ENCODE results near the gene TYROBP. TPM values are rescaled to one million over a fixed set of nuclear protein-coding genes. Genes with fewer than 3 reads are reported as not detected.

Gene TYROBP
- total RNA-seq, 1 donor from 2014 or later: 68.5 TPM

DNA sequence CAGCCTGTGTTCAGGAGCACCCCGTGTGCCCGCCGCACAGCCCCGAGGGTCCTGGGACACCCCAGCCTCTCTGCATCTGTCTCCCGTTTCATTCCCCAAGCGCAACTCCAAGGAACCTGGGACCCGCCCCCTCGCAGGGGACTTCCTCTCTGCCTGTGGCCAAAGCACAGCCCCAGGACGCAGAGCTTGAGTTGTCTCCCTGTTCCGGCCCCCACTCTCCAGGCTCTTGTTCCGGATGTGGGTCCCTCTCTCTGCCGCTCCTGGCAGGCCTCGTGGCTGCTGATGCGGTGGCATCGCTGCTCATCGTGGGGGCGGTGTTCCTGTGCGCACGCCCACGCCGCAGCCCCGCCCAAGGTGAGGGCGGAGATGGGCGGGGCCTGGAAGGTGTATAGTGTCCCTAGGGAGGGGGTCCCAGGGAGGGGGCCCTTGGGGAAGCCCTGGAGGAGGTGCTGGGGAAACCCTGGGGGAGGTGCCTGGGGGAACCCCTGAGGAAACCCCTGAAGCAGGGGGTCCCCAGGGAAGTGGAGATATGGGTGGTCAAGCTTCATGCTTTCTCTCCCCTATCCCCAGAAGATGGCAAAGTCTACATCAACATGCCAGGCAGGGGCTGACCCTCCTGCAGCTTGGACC is 4.4 kb downstream of the TYROBP start:
- intact Hi-C loops (cut with DNase I): no loop called here
- H3K4me1 ChIP-seq: peaks cover 28% of the 10 kb centered on the region
- no peaks in the 10 kb centered on the region for H3K27me3 ChIP-seq
- no peaks in the 10 kb centered on the region for H3K9me3 ChIP-seq
- peak in 1 of 2 donors; percentile 74 for TF ChIP-seq POLR2AphosphoS5 (IDR thresholded peaks at IDR 0.05; ENCODE audit: insufficient read depth in 1 of 2, low read depth in 1 of 2)
- TF ChIP-seq, protein P1, sequence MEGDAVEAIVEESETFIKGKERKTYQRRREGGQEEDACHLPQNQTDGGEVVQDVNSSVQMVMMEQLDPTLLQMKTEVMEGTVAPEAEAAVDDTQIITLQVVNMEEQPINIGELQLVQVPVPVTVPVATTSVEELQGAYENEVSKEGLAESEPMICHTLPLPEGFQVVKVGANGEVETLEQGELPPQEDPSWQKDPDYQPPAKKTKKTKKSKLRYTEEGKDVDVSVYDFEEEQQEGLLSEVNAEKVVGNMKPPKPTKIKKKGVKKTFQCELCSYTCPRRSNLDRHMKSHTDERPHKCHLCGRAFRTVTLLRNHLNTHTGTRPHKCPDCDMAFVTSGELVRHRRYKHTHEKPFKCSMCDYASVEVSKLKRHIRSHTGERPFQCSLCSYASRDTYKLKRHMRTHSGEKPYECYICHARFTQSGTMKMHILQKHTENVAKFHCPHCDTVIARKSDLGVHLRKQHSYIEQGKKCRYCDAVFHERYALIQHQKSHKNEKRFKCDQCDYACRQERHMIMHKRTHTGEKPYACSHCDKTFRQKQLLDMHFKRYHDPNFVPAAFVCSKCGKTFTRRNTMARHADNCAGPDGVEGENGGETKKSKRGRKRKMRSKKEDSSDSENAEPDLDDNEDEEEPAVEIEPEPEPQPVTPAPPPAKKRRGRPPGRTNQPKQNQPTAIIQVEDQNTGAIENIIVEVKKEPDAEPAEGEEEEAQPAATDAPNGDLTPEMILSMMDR (IDR thresholded peaks at IDR 0.05): no peak
- no peak for DNase-seq (ENCODE audit: extremely low spot score in 2 of 2)
- peak overlapping the region; percentile 36 for H3K27ac ChIP-seq
- peak overlapping the region; percentile 9 to 28 for H3K4me3 ChIP-seq
- no peaks in the 10 kb centered on the region for H3K36me3 ChIP-seq

DNA sequence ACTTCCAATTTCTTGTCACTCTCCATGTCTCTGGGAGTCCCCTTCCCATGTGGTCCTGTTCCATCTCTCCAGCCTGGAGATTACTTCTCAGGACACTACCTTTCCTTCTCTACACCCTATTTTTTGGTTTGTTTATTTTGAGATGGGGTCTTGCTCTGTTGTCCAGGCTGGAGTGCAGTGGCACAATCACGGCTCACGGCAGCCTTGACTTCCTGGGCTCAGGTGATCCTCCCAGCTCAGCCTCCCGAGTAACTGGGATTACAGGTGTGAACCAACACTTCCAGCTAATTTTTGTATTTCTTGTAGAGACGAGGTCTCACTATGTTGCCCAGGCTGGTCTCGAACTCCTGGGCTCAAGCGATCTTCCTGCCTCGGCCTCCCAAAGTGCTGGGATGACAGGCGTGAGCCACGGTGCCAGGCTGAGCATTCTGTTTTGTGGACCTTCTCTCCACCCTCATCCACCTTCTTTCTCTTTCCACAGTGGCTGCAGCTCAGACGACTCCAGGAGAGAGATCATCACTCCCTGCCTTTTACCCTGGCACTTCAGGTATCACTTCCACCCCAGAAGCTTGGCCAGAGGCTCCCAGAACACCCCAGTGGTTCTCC is 5.1 kb downstream of the TYROBP start:
- intact Hi-C loops (cut with DNase I): no loop called here
- no peaks in the 10 kb centered on the region for H3K36me3 ChIP-seq
- peak overlapping the region; percentile 9 to 28 for H3K4me3 ChIP-seq
- DNase-seq (ENCODE audit: extremely low spot score in 2 of 2): no peak
- no peaks in the 10 kb centered on the region for H3K9me3 ChIP-seq
- TF ChIP-seq POLR2A (IDR thresholded peaks at IDR 0.05) (no peak), POLR2AphosphoS5 (IDR thresholded peaks at IDR 0.05; ENCODE audit: insufficient read depth in 1 of 2, low read depth in 1 of 2) (no peak)
- TF ChIP-seq, protein P1 (IDR thresholded peaks at IDR 0.05): no peak
- H3K27ac ChIP-seq: peak overlapping the region; percentile 36
- H3K27me3 ChIP-seq: no peaks in the 10 kb centered on the region
- H3K4me1 ChIP-seq: peaks cover 35% of the 10 kb centered on the region

DNA sequence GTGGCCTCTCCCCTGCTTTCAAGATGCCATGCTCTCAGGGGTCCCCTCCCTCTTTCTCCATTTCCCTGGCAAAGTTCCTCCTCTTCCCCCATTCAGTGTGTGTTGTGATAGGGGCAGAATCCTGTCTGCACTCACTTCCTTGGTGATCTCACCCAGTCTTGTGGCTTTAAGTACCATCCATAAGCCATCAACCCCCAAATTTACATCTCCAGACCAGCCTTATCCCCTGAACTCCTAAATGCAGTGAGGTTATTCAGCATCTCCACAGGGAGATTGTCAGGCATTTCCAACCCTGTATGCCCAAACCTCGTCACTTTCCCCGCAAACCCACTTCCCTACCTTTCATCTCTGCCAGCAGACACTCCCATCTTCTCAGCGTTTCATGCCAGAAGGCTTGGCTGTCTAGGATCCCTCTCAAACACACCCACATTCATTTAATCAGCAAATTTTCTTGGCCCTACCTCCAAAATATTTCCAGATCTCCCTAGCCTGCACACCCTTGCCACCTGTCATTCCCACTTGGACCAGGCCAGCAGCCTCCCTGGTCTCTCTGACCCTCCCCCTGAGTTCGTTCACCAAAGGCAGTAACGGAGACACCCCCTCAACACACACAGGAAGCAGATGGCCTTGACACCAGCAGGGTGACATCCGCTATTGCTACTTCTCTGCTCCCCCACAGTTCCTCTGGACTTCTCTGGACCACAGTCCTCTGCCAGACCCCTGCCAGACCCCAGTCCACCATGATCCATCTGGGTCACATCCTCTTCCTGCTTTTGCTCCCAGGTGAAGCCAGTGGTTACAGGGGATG is 6.0 kb downstream of the TYROBP start, which contains the start of gene HCST:
Gene HCST (plus strand): TSS at position 676 of the 808 bp plus-strand sequence. CDS start 65 bp downstream, at position 741.
- intact Hi-C loops (cut with DNase I): no loop called here
- no peak for DNase-seq (ENCODE audit: extremely low spot score in 2 of 2)
- Histone ChIP-seq H3K9me3 (no peaks in the 10 kb centered on the region), H3K27me3 (no peaks in the 10 kb centered on the region), H3K4me3 (peak within 1 kb of the TSS; percentile 9 to 28), H3K4me1 (peaks cover 42% of the 10 kb centered on the region), H3K36me3 (no peaks in the 10 kb centered on the region), H3K27ac (peak within 1 kb of the TSS; percentile 85)
- TF ChIP-seq, protein P1 (IDR thresholded peaks at IDR 0.05): no peak
- TF ChIP-seq POLR2A (IDR thresholded peaks at IDR 0.05) (no peak), POLR2AphosphoS5 (IDR thresholded peaks at IDR 0.05; ENCODE audit: insufficient read depth in 1 of 2, low read depth in 1 of 2) (no peak)

DNA sequence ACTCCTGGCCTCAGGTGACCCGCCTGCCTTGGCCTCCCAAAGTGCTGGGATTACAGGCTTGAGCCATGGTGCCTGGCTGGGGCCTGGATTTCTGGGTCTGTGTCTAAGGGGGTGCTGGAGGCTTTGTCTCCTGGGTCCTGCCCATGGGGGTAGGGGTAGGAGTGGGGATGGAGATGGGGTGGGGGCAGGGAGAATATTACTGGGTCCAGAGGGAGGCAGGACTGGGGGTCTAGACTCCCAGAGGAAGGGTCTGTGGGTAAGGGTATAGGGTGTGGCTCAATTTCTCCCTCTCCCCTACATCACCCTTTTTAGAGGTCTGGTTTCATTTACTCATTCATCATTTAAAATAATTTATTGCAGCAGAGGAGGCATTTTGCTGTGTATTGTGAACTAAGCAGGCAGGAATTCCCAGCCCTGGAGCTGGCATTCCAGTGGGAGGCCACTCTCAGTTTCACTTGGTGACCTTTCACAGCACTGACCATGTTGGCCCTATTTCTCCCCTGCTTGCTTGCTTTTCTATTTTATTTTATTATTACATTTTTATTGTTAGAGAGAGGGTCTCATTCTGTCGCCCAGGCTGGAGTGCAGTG is 6.9 kb downstream of the TYROBP start:
- intact Hi-C loops (cut with DNase I): no loop called here
- Histone ChIP-seq H3K4me1 (peaks cover 42% of the 10 kb centered on the region), H3K36me3 (peaks cover 0 to 5% of the 10 kb centered on the region in 2 donors), H3K27ac (peak overlapping the region; percentile 85), H3K27me3 (no peaks in the 10 kb centered on the region), H3K4me3 (peak overlapping the region; percentile 67 to 77), H3K9me3 (no peaks in the 10 kb centered on the region)
- TF ChIP-seq POLR2AphosphoS5 (IDR thresholded peaks at IDR 0.05; ENCODE audit: insufficient read depth in 1 of 2, low read depth in 1 of 2) (no peak), POLR2A (IDR thresholded peaks at IDR 0.05) (no peak)
- TF ChIP-seq, protein P1 (IDR thresholded peaks at IDR 0.05): no peak
- DNase-seq (ENCODE audit: extremely low spot score in 2 of 2): no peak
